NB4 (cell line): ENCODE data around the gene ARPP21.

Experiments used
- MAX ChIP-seq: IDR thresholded peaks from 2 replicates; pipeline ENCODE4 v1.6.1; 2011; ENCODE audit warnings: low read depth, low read length
- POLR2A ChIP-seq: IDR thresholded peaks from 2 replicates; pipeline ENCODE4 v1.6.1; 2011; ENCODE audit warnings: mild to moderate bottlenecking; ENCODE audit not compliant: insufficient read length; ENCODE audit errors: extremely low read depth
- TF ChIP-seq, protein P1 (sequence below): IDR thresholded peaks from one replicate; pipeline ENCODE4 v1.5.1; 2012; ENCODE audit warnings: low read depth, low read length

DNA sequence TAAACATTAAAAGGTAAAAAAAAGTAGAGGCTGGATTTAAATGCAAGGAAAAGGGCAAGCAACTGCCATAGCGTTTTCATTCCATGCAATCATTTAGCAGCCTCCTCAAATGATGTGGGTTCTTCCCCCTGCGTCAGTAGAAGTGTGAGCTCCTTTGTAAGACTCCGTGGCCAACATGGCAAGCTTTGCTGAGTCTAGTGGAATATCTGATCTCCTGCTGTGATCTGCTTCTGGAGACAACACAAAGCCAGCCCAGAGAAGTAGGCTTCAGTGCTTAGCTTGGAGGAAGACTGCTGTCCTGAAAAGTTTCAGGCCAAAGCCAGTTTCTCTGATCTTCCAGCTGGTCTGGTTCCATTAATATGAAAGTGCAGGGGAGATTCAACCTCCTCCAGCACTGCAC lies 70.4 kb downstream of the ARPP21 start:
- TF ChIP-seq, protein P1, sequence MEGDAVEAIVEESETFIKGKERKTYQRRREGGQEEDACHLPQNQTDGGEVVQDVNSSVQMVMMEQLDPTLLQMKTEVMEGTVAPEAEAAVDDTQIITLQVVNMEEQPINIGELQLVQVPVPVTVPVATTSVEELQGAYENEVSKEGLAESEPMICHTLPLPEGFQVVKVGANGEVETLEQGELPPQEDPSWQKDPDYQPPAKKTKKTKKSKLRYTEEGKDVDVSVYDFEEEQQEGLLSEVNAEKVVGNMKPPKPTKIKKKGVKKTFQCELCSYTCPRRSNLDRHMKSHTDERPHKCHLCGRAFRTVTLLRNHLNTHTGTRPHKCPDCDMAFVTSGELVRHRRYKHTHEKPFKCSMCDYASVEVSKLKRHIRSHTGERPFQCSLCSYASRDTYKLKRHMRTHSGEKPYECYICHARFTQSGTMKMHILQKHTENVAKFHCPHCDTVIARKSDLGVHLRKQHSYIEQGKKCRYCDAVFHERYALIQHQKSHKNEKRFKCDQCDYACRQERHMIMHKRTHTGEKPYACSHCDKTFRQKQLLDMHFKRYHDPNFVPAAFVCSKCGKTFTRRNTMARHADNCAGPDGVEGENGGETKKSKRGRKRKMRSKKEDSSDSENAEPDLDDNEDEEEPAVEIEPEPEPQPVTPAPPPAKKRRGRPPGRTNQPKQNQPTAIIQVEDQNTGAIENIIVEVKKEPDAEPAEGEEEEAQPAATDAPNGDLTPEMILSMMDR, result no peak
- TF ChIP-seq POLR2A (no peak), MAX (no peak)
